DMS114 treated with DMSO at 0.1 percent for 48 hours (cell line): ENCODE results near the gene KIF24.
"Not testable (repeated sequence)": the region's sequence is repeated elsewhere in the genome, so short reads cannot be mapped to it uniquely, and the experiment has no call there.

Experiments used
- DNase-seq: peaks from one replicate; lab custom pipeline; 2025; ENCODE audit not compliant: unreplicated experiment; lab: John Stamatoyannopoulos, UW

KIF24 gene

DNA sequence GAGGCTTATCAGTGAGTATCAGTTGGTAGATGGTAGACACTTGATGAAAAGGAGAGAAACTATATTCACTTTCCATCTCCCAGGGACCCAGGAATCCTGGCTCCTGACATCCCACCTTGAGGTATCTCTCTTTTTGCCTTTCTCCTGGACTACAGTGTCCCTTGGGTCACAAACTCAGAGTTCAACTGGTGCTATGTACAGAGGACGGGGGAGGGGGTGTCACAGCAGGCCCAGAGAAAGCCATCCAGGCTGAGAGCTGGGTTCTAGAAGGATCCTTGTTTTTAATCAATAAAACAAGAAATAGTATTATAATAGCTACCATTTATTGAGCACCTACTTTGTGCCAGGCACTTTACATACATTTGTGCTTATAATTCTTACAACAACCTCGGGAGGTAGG, 37.3 kb upstream of the KIF24 start:
- no peak for DNase-seq

DNA sequence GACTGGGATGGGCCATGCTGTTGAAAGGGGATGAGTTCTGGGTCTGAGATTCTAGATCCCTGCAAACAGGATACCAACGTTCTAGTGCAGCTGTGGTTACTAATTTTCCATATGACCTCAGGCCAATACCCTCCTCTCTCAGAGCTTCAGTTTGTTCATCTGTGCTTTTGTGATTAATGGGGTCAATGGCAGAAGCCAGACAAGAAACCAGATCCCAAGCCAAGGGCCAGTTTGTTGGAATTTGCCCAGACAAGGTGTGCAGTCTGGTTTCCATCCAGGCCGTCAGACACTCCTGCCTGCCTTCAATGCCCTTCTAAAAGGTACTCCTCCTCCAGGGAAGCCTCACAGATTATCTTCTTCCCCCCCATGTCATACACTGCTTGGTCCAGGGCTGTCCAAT, 36.2 kb upstream of the KIF24 start:
- no peak for DNase-seq

DNA sequence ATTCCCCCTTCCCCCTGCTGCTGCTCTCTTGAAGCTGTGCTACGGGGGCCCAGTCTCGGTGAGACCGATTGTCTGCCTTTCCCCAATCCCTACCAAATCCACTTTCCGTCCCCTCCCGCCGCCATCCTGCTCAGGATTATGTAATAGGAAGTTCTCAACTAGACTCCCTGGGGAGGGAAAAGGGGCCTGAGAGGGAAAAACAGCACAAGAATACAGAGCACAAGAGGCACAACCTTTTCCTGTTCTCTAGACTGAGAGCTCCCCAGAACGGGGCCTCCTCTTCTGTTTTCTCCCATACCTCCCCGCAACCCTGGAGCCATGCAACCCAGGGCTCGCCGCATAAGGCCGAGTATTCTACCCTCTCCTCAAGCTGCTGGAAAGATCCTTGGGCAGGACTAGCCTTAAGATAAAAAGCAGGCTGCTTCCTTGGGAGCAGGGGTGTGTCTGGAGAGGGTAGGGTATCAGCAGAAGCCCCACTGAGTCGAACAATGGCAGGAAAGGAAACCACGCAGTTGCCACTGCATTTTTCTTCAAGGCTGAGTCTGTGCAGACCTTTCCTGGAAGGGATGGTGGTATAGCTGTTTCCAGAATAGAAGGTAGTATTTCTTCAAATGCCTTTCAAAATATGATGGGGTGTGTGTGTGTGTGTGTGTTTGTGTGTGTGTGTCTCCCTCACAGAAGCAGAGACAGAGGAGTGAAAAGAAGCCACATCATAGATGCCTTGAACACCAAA, 34.7 kb upstream of the KIF24 start:
- no peak for DNase-seq

DNA sequence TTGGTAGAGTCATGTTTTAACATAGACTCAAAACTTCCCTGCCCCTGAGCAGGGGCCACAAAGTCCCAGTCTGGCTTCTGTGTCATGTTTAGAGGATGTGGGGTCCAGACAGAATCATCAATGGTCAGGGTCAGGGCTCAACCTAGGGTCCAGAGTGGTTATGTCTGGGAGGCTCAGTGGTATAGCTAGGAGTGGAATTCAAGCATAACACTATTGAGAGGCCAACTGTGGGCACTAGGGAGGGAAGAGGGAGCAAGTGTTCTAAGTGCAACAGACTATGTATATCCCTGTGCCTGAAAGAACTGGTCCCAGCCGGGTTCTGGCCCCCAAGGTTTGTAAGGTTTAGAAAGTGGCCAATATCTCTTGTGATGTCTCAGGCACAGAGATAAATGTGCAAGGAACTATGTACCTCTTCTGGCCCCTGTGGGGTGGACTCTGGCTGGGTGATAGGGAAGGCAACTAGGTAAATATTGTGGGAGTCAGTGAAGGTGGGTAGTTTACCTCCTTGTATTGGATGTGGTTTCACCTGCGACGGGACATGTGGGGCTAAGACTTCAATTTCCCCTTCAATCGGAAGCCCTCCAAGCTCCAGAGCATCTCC, 33.6 kb upstream of the KIF24 start:
- no peak for DNase-seq

DNA sequence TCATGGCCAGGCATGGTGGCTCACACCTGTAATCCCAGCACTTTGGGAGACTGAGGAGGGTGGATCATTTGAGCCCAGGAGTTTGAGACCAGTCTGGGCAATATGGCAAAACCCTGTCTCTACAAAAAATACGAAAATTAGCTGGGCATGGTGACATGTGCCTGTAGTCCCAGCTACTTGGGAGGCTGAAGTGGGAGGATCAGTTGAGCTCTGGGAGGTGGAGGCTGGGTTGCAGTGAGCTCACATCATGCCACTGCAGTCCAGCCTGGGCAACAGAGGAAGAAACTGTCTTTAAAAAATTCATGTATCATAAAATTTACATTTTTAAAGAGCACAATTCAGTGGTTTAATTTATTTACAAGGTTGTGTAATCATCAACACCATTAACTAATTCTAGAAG, 23.9 kb upstream of the KIF24 start:
- not testable (repeated sequence) for DNase-seq

DNA sequence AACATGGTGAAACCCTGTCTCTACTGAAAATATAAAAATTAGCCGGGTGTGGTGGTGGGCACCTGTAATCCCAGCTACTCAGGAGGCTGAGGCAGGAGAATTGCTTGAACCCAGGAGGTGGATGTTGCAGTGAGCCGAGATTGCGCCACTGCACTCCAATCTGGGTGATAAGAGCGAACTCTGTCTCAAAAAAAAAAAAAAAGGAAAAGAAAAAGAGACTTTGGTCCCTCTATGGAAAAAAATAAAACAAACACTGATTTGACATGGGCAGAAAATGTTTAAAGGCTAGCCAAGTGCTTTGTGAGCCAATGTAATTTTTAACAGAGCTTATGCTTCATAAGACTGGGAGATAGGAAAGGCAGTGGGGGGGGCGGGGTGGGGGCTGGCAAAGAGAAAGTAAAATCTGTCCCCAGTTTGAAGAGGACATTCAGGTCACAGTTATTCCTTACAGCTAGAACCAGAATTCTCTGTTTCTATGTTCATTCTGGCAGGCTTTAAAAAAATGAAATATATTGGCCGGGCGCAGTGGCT, 23.1 kb upstream of the KIF24 start:
- not testable (repeated sequence) for DNase-seq

DNA sequence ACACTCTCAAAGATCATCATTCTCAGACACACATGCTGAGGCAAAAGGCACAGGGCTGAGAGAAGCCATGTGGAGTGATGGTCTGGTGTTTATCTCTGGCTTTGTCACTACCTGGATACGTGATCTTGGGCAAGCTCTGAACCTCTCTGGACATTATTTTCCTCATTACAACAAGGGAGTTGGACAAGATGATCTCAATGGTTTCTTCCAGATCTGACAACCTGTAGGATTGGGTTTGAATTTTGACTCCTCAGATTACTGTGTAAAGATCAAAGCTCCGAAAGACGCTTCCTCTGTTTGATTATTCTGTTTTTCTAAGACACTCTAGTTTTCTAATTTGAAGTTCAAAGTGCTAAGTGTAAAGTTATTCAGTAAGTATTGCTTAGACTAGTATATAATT, 20.3 kb upstream of the KIF24 start:
- DNase-seq, result no peak

DNA sequence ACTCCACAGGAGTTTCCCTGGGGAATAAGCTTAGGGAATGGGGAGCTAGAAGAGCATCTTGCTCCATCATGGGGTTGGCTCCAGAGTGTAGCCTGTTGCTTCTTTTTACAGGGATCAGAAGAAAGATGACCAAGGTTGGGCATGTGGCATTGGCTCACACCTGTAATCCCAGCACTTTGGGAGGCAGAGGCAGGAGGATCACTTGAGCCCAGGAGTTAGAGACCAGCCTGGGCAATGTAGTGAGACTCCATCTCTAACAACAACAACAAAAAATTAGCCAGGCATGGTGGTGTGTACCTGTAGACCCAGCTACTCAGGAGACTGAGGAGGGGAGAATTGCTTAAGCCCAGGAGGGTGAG, 18.7 kb upstream of the KIF24 start:
- DNase-seq, result no peak

DNA sequence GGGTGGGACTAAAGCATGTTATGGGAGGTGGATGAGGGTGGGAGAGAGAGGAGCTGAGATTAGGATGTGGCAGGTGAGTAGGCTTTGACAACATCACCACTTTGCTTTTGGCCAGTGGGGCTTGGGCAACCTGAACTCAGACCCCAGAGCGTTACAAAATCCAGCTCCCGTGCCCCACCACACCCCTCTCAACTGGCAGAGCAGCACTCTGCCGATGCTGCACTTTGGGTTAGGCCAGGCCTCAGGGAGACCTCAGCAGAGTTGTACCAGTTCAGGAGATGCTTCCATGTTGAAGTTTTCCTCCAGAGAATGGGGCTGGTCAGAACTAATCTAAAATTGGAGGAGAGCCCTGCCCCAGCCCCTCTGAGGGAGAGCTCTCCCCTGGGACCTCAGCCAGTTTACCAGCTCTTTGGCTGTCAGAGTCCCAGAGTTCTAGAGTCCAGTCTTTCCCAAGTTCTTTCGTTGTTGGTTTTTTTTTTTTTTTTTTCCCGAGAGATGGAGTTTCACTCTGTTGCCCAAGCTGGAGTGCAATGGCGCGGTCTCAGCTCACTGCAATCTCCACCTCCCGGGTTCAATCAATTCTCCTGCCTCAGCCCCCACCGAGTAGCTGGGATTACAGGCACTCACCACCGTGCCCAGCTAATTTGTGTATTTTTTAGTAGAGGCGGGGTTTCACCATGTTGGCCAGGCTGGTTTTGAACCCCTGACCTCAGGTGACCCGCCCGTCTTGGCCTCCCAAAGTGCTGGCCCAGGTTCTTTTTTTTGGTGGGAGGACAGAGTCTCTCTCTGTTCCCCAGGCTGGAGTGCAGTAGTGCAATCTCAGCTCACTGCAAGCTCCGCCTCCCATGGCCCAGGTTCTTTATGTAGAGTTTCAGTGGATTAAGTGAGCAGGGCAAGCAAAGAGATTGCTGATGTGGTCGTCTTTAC, 18.1 kb upstream of the KIF24 start:
- DNase-seq, result no peak

DNA sequence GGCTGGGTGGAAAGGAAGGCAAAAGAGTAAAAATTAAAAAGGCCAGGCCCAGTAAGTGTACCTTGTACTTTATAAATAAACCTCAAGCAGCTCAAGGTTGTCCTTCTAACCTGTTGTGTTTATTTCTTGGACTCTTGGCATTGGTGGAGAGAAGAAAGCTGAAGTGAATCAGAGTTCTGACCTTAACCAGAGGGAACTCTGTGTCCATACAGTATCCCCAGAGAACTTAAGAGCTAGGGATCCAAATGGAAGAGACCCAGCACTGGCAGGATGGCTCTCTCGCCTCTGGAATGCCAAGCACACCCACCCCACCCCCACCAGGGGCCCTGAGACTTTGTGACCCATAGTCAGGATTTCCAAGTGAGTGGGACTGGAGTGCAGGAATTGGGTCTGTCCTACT, 14.5 kb upstream of the KIF24 start:
- no peak for DNase-seq

DNA sequence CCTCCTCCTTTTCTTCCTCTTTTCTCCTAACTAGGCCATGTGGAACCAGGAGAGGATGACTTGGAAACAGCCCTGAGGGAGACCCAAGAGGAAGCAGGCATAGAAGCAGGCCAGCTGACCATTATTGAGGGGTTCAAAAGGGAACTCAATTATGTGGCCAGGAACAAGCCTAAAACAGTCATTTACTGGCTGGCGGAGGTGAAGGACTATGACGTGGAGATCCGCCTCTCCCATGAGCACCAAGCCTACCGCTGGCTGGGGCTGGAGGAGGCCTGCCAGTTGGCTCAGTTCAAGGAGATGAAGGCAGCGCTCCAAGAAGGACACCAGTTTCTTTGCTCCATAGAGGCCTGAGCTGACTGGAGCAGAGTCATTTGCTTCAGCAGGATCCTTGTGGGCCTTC, 14.0 kb upstream of the KIF24 start:
- DNase-seq, result no peak

DNA sequence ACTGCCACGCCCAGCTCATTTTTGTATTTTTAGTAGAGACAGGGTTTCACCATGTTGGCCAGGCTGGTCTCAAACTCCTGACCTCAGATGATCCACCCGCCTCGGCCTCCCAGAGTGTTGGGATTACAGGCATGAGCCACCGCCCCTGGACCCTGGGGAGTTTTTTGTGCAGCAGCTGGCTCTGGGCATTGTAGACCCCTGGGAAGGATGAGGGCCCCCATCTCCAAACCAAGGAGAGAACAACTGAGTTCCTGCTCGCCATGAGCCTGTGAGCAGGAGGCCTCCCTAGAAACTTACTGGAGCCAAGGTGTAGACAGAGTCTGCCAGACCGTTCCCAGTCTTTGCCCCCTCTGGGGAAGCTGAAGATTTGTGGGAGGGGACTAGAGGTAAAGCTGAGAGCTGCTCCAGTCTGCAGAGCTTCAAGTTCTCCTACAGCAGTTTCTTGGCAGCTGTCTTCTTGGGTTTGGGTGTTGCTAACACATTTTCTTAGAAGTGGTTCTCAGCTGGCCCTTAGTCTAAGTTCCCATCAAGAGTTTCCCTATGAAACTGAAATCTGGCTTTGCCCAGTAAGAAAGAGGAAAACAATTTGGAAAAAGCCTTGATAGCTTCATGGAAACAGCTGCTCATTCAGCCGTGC, 12.7 kb upstream of the KIF24 start:
- DNase-seq, result no peak

DNA sequence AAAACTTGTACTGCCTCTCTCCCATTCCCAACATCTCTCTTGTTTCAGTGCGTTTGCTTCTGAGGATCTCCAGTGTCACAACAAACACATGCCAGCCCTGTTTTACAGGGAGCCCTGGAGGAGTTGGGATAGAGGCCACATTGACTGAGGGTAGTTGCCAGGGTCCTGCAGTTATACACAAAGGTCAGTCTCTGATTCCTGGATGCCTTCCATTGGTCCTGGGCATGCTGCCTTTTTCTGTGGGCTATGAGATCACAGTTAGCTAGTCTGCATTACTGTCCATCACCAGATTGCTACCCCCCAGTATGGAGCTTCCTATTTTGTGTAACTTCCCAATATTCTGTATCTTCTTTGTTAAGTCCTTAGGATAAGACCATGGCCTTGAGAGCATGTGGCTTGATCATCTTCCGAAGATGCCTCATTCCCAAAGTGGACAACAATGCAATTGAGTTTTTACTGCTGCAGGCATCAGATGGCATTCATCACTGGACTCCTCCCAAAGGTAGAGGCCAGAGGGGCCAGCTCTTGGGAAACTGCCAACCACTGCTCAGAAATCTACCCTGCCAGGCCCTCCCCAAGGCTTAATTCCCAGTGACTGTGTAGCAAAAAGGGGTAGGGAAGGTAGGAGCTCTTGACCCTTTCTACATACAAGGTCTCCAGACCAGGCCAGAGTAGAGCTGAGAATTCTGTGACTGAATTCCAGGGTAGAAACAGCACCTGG, 9.8 kb upstream of the KIF24 start:
- DNase-seq, result no peak

DNA sequence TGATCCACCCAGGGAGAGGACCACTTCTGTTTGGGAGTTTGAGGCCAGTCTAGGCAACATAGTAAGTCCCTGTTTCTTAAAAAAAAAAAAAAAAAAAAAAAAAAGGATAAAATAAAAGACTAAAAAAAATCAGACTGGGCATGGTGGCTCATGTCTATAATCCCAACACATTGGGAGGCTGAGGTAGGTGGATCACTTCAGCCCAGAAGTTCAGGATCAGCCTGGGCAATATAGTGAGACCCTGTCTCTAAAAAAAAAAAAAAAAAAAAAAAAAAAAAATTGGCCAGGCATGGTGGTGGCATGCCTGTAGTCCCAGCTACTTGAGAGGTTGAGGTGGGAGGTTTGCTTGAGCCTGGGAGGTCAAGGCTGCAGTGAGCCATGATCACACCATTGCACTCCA, 9.0 kb upstream of the KIF24 start:
- not testable (repeated sequence) for DNase-seq

DNA sequence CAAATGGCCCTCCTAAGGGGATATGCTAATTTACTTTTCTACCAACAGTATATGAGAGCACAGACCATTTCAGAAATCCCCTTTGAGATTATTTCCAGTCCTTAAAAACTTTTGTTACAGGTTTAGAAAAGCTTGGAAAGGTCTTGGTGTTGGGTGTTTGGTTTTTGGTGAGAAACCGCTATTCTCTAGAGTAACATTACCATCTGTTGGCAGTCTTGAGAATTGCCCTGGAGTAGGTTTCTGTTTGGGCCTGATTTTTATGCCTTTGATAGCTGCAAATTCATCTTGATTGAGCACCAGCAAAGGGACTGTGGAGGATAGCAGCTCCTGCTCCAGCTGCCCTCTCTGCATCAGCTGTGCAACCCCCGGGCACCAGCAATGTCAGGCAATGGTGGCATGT, 8.3 kb upstream of the KIF24 start:
- DNase-seq, result no peak

DNA sequence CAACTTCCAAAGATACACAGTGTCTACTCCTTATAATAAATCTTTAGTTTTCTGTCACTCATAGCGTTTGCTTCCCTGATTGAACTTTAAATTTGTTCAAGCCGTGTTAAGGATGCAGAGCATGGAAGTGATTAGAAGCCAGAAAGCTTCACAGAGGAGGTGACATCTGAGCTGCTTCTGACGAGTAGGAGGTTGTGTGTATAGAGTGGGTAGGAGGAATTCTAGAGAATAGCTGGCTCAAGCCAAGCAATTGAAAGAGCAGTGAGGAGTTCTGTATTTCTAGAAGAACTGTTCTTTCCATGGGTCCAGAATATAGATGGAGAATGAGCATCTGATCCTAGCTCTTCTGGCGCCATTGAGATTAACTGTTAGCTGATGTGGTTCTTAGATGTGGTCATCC, 6.3 kb upstream of the KIF24 start:
- no peak for DNase-seq

DNA sequence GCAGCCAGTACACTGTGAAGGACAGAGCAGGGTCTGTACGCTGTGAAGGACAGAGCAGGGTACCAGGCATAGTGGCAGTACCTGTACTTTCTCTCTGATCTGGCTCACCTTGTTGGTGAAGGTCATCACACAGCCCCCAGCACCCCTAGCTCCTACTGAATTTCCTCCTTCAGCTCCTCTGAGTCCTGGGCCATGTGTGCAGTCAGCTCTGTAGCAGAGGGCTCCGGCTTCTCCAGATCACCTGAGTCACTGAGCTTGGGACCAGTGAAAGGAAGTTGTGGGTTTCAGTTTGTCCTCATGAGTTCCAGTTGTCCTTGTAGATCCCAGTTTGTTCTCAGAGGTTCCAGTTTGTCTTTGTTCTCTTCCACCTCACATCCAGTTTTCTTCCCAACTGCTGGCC, 5.8 kb upstream of the KIF24 start:
- no peak for DNase-seq

DNA sequence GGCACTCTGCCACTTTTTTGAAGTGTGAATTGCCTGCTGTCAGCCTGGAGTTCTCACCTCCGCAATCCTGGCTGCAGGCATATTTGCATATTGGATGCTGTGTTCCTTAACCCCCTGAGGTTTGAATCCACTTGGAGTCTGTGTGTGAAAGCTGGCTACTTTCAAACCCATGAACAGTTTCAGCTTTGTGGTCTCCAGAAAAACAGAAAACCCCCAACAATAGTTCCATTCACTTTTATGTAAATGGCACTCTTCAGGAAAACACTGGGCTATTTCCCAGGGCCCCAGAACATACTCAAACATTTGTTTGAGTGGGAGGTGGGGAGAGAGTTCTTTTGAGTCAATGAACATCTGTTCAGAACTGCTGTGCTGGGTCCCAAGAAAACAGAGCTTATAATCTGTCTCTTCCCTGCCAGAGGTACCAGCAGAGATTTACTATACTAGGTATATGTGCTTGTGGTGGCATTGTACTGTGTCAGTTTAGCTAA, 5.3 kb upstream of the KIF24 start:
- DNase-seq, result no peak

DNA sequence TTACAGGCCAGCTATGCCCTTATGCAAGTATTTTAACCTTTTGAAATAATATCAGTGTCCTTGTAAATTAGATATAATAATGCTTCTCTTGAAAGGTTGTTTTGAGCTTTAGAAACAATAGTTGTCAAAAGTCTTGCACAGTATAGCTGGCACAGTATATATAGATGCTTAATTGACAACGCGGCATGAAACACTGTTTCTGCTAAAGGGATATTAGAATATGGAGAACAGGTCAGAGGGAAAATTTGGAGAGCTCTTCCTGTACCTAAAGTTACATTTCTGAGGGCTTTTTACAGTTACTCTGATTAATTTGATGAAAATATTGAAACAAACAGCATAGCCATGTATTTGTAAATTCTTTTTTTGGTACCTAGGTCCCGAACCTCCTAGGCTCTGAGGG, 4.8 kb upstream of the KIF24 start:
- no peak for DNase-seq
